NCI-H1436 treated with DMSO at 0.1 percent for 48 hours (cell line): ENCODE data around the gene ZNF343.
"Not testable (repeated sequence)": the region's sequence is repeated elsewhere in the genome, so short reads cannot be mapped to it uniquely, and the experiment has no call there.

Source experiments
- DNase-seq: peaks from one replicate; lab custom pipeline; 2025; lab: John Stamatoyannopoulos, UW

Gene ZNF343

DNA sequence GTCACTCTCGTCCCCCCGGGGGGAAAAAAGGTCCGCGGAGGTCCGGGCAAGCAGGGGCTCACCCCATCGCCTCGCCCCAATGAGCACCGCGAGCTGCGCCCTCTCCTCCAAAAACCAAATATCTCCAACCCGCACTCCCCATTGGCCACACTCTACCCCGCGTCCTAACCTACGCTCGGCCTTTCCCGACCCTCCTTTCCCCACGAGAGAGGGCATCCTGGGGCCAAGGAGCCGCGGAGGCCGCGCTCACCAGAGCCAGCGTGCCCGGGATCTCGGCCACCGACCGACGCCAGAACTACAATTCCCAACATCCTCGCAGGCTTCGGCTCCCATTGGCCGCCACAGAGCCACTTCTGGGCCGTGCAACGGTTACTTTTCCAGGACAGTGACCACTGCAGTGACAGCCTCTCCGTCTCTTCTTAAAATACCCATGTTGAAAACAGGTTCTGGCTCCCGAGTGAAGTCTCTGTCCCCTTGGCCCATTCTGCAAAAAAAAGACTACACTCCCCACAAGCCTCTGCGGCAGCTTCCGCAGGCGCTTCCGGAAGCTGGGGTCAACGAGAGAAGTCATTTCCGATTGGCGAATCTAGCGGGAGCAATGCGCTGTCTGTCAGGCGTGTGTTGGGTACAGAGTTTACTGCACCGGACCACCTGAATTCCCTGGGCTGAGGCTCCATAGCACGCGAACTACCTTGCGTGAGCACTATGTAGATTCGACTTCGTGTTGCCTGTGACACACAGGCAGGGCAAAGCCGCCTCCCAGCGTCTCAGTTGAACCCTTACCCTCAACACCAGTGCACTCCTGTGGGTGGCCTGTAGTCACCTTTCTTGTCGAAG, at the start of gene ZNF343:
TSS of gene ZNF343 (minus strand) at position 285 of the 837 bp plus-strand sequence. CDS start 15,020 bp downstream, outside the sequence.
- no peak for DNase-seq

DNA sequence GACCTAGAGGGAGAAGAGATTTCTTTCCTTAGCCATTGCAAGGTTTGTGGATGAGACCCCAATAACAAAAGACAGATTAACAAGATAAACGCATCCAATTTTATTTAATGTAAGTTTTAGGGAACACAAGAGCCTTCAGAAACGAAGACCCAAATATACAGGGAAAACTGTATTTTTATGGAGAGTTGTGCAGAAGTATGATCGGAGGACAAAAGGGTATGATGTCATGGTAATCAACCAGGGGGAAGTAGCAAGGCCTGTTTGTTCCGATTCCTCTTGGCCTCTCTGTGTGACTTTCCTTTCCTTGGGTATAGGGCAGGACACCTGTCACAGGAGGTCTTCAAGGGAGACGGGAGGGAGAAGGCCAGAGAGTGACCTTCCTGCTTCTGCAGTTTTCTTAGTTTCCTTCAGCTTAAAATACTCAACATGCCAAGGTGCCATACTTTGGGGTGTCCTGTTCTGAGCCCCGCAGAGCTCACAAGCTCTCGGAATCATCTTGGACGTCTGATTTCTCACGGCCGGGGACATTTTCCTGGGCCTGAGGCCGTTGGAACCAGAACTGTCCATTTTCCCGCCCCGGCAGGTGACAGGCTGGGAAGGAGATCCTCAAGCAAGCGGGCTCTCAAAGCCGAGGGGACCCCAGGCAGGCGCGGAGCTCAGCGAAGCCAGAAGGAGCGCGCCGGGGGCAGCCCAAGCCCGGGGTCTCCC, 49.3 kb upstream of the ZNF343 start:
- no peak for DNase-seq

DNA sequence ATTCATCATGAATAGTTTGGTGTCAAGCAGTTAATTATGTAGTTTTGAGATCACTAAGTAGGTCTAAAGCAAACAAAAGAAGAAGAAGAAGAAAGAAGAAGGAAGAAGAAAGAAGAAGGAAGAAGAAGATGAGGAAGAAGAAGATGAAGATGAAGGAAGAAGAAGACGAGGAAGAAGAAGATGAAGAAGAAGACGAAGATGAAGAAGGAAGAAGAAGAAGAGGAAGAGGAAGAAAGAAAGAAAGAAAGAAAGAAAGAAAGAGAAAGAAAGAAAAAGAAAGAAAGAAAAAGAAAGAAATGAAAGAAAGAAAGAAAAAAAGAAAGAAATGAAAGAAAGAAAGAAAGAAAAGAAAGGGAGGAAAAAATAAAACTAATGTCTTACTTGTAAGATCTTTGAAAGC, 36.9 kb upstream of the ZNF343 start:
- DNase-seq = no peak

- DNase-seq = no peak
These were observed 35.5 kb upstream of the ZNF343 start for GRCh38 chr20:2544211-2544610.

DNA sequence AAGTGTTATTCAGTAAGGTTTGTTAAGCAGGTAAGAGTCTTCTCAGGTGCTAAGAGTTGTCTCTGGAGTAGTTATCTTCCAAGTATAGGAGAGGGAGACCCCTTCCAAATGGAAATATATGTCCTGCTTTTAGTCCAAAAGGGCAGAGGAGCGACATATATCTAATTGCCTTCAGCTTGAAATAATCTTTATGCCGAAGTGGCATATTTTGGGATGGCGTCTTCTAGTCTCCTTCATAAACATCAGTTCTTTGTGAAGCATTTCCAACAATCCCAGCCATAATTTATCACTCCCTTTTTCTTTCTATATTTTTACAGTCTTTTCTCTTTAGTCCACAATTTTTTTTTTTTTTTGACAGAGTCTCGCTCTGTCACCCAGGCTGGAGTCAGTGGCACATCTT, 33.6 kb upstream of the ZNF343 start:
- no peak for DNase-seq

GRCh38 chr20:2541940-2542339, 33.2 kb upstream of the ZNF343 start:
- no peak for DNase-seq

DNA sequence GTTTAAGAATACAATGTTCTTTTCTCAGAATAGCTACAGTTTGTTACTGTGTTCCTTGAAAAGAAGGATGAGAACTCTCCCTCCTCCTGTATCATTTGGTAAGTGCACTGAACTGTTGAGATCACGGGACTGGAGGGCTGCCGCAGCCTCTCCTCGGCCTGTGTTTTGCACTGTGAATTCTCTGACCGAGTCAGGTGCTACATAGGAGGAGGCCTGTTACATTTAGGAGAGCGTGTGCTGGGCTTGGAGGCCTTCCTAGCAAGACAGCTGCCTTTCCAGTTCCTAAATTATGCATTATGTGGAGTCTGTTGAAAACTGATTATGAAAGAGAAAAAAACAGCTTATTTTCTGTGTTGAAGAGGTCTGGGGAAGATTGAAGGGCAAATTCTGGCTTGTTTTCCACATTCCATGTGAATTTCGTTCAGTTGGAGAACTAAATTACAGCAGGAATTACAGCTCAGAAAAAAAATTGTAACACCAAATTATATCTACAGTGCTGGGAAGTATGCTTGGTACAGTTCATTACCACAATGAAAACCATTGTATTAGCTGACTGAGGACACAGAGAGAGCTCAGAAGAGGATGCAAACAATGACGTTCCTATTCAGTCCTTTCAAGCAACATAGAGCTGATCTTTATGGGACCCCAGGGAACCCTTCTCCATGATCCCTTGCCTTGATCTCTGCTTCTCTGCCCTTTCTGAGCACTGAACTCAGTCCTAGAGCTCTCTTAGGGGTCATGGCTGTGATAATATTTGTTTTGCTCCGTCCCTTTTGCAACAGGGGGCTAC, 30.4 kb upstream of the ZNF343 start:
- DNase-seq = no peak

DNA sequence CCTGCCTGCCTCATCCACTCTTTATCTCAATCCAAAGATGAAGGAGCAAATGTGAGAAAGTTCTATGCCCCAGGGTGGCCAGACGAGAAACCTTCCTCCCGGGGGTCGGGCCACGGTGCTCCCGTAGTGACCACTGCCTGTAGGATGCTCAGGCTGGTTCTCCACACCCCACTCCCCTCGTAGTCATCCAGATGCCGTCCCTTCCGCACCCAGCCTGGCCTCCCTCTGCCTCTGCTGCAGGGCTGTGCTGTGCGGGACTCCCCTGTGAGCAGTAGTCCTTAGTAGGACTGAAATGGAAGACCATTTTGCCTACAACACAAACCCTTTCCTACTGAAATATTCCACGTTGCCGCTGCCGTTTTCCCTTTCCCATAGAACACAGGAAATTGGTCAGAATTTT, 29.6 kb upstream of the ZNF343 start:
- DNase-seq = no peak

GRCh38 chr20:2537101-2537500, 28.4 kb upstream of the ZNF343 start:
- DNase-seq = no peak

GRCh38 chr20:2536560-2536986, 27.9 kb upstream of the ZNF343 start, which contains the start of gene TMC2:
Gene TMC2, plus strand, starts transcription at chr20:2536573. Its CDS starts 49 bp downstream, at chr20:2536622.
- DNase-seq = no peak

DNA sequence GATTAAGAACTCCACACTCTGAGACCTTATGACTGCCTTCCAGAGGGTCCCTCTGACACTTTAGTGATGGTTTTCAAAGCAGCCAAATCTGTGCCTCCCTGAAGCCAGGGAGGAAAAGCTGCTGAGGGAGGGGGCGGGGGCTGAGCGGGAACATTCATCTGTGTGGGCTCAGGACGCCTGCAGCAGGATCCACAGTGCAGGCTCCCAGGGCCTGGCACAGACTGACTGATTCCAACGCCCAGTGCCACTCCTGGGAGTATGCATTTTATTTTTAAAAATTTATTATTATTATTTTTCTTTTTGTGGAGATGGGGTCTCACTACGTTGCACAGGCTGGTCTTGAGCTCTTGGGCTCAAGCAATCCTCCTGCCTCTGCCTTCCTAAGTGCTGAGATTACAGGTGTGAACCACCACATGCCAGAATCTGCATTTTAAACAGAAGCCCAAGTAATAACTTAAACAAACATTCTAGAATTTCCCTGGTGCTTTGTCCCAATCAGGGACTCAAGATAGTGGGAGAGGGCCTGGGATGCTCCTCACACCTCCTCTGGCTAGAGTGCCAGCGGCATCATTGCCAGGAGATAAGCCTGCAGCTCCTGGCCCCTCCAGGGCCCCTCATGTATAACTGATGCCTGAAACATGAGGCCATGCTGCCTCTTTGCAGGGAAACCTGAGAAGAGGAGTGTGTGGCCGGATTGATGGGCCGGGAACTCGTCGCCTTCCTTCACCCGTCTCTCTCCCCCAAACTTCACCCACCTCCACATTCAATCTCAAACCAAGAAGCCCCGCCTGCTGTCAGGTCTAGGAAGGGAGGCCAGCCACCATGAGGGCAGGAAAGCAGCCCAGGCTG, 27.2 kb upstream of the ZNF343 start:
- no peak for DNase-seq

DNA sequence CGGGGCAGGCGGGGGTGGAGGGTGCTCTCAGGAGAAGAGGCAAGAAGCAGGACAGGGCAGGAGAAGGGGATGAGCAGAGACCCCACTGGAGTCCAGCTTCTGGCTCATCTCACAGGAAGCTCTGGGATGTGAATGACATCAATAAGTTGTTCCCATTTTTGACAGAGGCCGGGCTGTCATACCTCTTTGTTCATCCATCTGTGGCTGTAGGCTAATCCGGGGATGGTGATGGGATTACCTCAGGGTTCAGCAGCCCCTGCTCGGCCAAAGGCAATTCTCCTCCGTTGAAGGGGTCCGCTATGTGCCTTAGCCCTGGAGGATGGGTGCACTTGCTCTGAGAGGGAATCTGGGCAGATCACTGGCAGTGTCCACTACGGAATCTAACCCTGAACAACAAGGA, 24.4 kb upstream of the ZNF343 start:
- DNase-seq = no peak

DNA sequence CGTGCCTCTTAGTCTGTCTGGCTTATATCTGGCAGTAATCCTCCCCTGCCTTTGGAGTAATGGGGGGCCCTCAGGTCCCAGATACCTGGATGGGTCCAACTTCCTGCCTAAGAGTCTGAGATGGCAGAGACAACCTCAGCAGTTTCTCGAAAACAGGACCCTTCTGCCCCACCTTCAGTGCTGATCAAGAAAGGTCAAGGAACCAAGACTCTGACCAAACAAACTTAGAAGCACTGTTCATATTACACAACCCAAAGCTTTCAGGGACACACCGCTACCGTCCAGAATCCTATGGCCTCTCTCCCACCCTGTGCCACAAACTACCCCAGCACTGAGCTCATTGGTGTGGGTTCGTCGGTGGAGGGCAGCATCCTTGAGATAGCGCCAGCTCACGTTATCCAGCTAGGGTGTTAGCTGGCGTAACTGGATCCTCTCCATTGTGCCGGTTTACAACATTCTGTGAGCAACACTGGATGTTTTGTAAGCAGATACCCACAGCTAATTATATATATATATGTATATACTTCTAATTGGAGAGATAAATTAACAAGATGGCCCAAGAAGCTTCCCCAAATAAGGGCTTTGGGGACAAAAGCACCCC, 20.1 kb upstream of the ZNF343 start:
- no peak for DNase-seq

GRCh38 chr20:2527762-2528161, 19.0 kb upstream of the ZNF343 start:
- no peak for DNase-seq

DNA sequence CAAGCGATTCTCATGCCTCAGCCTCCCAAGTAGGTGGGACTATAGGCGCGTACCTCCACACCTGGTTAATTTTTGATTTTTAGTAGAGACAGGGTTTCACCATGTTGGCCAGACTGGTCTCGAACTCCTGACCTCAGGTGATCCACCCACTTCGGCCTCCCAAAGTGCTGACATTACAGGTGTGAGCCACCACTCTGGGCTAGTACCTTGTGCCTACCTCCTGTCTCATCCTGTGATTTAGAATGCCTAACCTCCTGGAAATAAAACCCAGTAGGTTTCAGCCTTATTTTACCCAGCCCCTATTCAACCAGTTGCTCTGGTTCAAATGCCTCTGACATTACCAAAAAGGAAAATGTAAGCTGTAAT, 17.5 kb upstream of the ZNF343 start:
- DNase-seq = not testable (repeated sequence)

- no peak for DNase-seq
These were observed 16.2 kb upstream of the ZNF343 start for GRCh38 chr20:2524709-2525506.

- no peak for DNase-seq
These were observed 15.4 kb upstream of the ZNF343 start for GRCh38 chr20:2523919-2524708.

DNA sequence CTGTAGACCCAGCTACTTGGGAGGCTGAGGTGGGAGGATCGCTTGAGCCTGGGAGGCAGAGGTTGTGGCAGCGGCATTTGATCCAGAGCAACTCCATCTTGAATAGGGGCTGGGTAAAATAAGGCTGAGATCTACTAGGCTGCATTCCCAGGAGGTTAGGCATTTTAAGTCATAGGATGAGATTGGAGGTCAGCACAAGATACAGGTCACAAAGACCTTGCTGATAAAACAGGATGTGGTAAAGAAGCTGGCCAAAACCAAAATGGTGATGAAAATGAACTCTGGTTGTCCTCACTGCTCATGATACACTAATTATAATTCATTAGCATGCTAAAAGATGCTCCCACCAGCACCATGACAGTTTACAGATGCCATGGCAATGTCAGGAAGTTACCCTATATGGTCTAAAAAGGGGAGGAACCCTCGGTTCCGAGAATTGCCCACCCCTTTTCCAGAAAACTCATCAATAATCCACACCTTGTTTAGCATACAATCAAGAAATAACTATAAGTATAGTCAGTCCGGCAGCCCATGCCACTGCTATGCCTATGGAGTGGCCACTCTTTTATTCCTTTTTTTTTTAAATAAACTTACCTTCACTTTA, 14.2 kb upstream of the ZNF343 start:
- DNase-seq = not testable (repeated sequence)
